HEK293T (cell line): ENCODE measurements around the gene RAPGEF4.

Source experiments
- ARNT ChIP-seq: fragments of 450-650 bp; IDR thresholded peaks from 2 replicates; pipeline ENCODE4 v1.6.1; 2017; ENCODE audit warnings: mild to moderate bottlenecking
- BHLHE40 ChIP-seq: fragments of 450-650 bp; IDR thresholded peaks from 2 replicates; pipeline ENCODE4 v1.6.1; 2016; ENCODE audit warnings: mild to moderate bottlenecking, moderate library complexity, borderline replicate concordance
- ELF4 ChIP-seq: fragments of 450-650 bp; IDR thresholded peaks from 2 replicates; pipeline ENCODE4 v1.6.1; 2017; ENCODE audit warnings: antibody characterized with exemption
- FOXA1 ChIP-seq: fragments of 450-650 bp; IDR thresholded peaks from 2 replicates; pipeline ENCODE4 v1.6.1; 2016; ENCODE audit warnings: mild to moderate bottlenecking
- FOXK2 ChIP-seq: fragments of 450-650 bp; IDR thresholded peaks from 2 replicates; pipeline ENCODE4 v1.6.1; 2016; ENCODE audit warnings: mild to moderate bottlenecking
- FOXM1 ChIP-seq: fragments of 450-650 bp; IDR thresholded peaks from 2 replicates; pipeline ENCODE4 v1.6.1; 2017; ENCODE audit warnings: mild to moderate bottlenecking, borderline replicate concordance
- HDGF ChIP-seq: fragments of 450-650 bp; IDR thresholded peaks from 2 replicates; pipeline ENCODE4 v1.6.1; 2017; ENCODE audit warnings: antibody characterized with exemption, borderline replicate concordance
- LEF1 ChIP-seq: fragments of 450-650 bp; IDR thresholded peaks from 2 replicates; pipeline ENCODE4 v1.6.1; 2017; ENCODE audit warnings: mild to moderate bottlenecking, borderline replicate concordance
- SP1 ChIP-seq: fragments of 450-650 bp; IDR thresholded peaks from 2 replicates; pipeline ENCODE4 v1.6.1; 2017
- SUZ12 ChIP-seq: fragments of 450-650 bp; IDR thresholded peaks from 2 replicates; pipeline ENCODE4 v1.6.1; 2016; ENCODE audit warnings: mild to moderate bottlenecking
- TARDBP ChIP-seq: fragments of 450-650 bp; IDR thresholded peaks from 2 replicates; pipeline ENCODE4 v1.6.1; 2016
- ZNF384 ChIP-seq: fragments of 450-650 bp; IDR thresholded peaks from 2 replicates; pipeline ENCODE4 v1.6.1; 2016

DNA sequence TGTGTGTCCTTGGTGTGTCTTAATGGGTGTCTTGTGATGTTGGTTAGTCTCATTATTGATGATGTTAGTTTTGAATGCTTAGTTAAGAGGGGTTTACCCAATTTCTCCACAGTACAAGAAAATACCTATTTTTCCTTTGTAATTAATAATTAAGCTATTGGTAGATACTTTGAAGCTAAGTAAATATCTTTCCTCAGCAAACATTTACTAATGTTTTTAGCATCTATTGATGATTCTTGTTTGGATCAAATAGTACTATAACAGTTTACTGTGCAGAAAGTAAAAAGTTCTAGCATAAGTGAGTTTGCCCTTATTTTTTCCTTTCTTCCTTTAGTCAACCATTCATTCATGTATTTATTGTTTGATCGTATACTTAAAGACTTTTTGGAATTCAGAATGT is 359.1 kb downstream of the RAPGEF4 start:
- TF ChIP-seq FOXM1 (no peak), BHLHE40 (no peak), FOXA1 (no peak), ZNF384 (no peak), HDGF (no peak), ELF4 (no peak), TARDBP (no peak), FOXK2 (no peak), LEF1 (no peak), SP1 (no peak), ARNT (no peak), SUZ12 (no peak)
